Common myeloid progenitor, CD34-positive (primary cell): ENCODE data around the gene THEM5.

Source experiments
- CTCF ChIA-PET: fragments of 350-600 bp; sonication (Branson Sonifier 250); formaldehyde crosslinking; loops from one replicate; lab custom pipeline; 2021; ENCODE audit warnings: antibody characterized with exemption; lab: Charles Lee
- POLR2A ChIA-PET: fragments of 350-600 bp; sonication (Branson Sonifier 250); formaldehyde crosslinking; loops from one replicate; lab custom pipeline; 2021; ENCODE audit warnings: antibody characterized with exemption; lab: Charles Lee
- DNase-seq, 3 donors: peaks; one replicate each; pipeline versions ENCODE4 v3.0.0 to v3.0.0-alpha.2; 2013
- H3K27ac ChIP-seq, 2 experiments: 1 replicate in 1 of 2; 2 replicates in 1 of 2; pipeline ENCODE4 v1.7.0; 2013; ENCODE audit warnings: inconsistent platforms in 2 of 2, low read length in 2 of 2, mild to moderate bottlenecking in 2 of 2, low read depth in 1 of 2, moderate library complexity in 1 of 2; ENCODE audit not compliant: severe bottlenecking in 2 of 2, insufficient read depth in 1 of 2, poor library complexity in 1 of 2
- H3K27me3 ChIP-seq, 5 experiments: replicated peaks in 2 of 5; 1 replicate in 3 of 5; 2 replicates in 2 of 5; pipeline versions ENCODE4 v1.6.1 to v1.7.0; 2013; ENCODE audit warnings: low read length in 4 of 5, mild to moderate bottlenecking in 2 of 5, moderate library complexity in 2 of 5, inconsistent platforms in 1 of 5; ENCODE audit not compliant: insufficient read depth in 5 of 5, control insufficient read depth in 4 of 5
- H3K36me3 ChIP-seq, 4 experiments: 1 replicate in 2 of 4; 2 replicates in 2 of 4; pipeline versions ENCODE4 v1.6.1 to v1.7.0; 2013; ENCODE audit warnings: low read length in 3 of 4, control low read depth in 1 of 4, mild to moderate bottlenecking in 1 of 4; ENCODE audit not compliant: control insufficient read depth in 4 of 4, insufficient read depth in 4 of 4
- H3K4me1 ChIP-seq, 4 experiments: 1 replicate in 3 of 4; 2 replicates in 1 of 4; pipeline versions ENCODE4 v1.6.1 to v1.7.1; 2013; ENCODE audit warnings: low read length in 3 of 4, mild to moderate bottlenecking in 3 of 4, control low read depth in 1 of 4, inconsistent platforms in 1 of 4, moderate library complexity in 1 of 4; ENCODE audit not compliant: control insufficient read depth in 4 of 4, insufficient read depth in 4 of 4; ENCODE audit errors: control extremely low read depth in 1 of 4
- H3K4me3 ChIP-seq, 7 experiments: 1 replicate in 4 of 7; 2 replicates in 3 of 7; pipeline versions ENCODE4 v1.5.1 to v1.7.0; 2013; ENCODE audit warnings: mild to moderate bottlenecking in 7 of 7, low read length in 6 of 7, moderate library complexity in 6 of 7, inconsistent platforms in 2 of 7, low read depth in 2 of 7, control low read depth in 1 of 7; ENCODE audit not compliant: insufficient read depth in 4 of 7, control insufficient read depth in 1 of 7; ENCODE audit errors: extremely low read depth in 1 of 7
- H3K9me3 ChIP-seq, 5 experiments: 1 replicate in 4 of 5; 2 replicates in 1 of 5; pipeline versions ENCODE4 v1.6.1 to v1.7.1; 2013; ENCODE audit warnings: low read length in 4 of 5, mild to moderate bottlenecking in 2 of 5, inconsistent platforms in 1 of 5, low read depth in 1 of 5, moderate library complexity in 1 of 5; ENCODE audit not compliant: control insufficient read depth in 4 of 5, insufficient read depth in 2 of 5; ENCODE audit errors: control extremely low read depth in 1 of 5
- WGBS: methylation state at CpG from one replicate; pipeline ENCODE4 v1.1.5; 2013; ENCODE audit not compliant: insufficient coverage; 5-methylcytosine and 5-hydroxymethylcytosine counted together

The THEM5 gene

DNA sequence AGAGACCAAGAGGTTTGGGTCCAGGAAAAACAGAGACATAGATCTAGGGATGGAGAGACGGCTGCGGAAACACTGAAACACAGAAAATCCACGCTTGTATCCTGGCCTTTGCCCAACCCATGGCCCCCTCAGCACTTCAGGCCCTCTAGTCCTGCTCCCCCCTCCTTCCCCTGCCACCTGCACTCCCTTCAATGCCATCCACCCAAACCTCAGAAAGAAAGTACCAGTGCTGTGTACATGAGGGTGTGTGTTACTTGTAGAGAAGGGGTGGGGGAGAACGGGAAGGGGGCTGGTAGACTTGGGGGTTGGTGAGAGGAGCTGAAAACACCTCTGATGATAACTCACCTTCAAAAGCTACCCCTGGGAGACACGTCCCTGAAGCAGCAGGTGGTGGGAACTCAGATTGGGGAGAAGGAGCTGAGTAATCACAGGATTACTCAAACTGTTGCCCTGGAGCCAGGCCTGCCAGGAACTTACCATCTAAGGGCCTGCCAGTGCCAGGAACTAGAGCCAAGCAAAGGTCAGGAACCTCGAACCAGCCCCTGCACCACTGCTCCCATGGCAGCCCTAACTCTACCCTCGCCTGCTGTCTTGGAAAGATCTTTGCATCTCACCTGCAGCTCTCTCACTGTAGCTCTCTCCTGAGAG is 33.4 kb downstream of the THEM5 start:
- Histone ChIP-seq H3K27me3 (no peaks in the 10 kb centered on the region), H3K27ac (no peak overlapping the region), H3K9me3 (no peaks in the 10 kb centered on the region), H3K4me1 (peaks cover 8 to 59% (median 51%) of the 10 kb centered on the region in 4 experiments), H3K36me3 (no peaks in the 10 kb centered on the region), H3K4me3 (no peak overlapping the region)
- no peak for DNase-seq
- ChIA-PET CTCF (interaction anchor here (1.1 to 2.7 kb wide), 5 partner anchors 8 to 54 kb away, joined by 3 to 18 read pairs (median 4); partner anchors contain the start of gene RORC), POLR2A (interaction anchor here (1.5 kb wide), 1 partner anchor 13 kb away, joined by 4 read pairs; no protein-coding TSS in a partner anchor)
- 88% methylated on average over 4 of the region's 7 CpGs for WGBS

DNA sequence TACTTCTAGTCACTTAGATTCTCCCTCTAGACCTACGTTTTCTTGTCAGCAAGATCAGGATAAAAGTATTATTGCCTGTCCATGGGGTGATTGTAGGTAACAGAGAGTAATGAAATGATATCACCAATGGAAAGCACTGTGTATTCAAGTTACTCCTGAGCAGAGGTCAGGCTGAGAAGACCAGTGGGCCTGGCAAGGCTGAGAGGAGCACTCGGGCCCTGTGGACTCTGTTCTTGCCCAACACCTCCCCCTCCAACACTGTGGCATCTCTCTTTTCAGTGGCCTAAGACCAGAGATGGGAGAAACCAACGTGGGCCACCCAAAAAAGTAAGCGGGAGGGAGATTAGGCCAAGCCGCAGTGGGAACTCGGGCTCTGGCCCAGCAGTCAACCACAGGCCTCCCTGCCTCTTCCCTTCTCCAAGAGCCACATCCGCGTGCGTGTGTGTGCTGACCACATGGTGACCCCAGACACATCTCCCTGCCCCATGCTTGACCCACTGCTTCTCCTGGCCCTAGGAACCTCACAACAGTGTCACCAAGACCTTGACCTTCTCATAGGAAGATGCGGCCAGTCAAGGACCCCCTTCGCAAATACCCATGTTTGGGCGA is 34.2 kb downstream of the THEM5 start:
- H3K36me3 ChIP-seq: no peaks in the 10 kb centered on the region
- peaks cover 8 to 54% (median 50%) of the 10 kb centered on the region in 4 experiments for H3K4me1 ChIP-seq
- POLR2A ChIA-PET: interaction anchor here (1.5 kb wide), 1 partner anchor 13 kb away, joined by 4 read pairs; no protein-coding TSS in a partner anchor
- no peaks in the 10 kb centered on the region for H3K27me3 ChIP-seq
- 95% methylated on average over 10 of the region's 12 CpGs for WGBS
- no peak overlapping the region for H3K27ac ChIP-seq
- no peak overlapping the region for H3K4me3 ChIP-seq
- CTCF ChIA-PET: interaction anchor here (1.1 to 1.3 kb wide), 2 partner anchors 8 to 11 kb away, joined by 4 to 5 read pairs; no protein-coding TSS in a partner anchor
- H3K9me3 ChIP-seq: no peaks in the 10 kb centered on the region
- DNase-seq: no peak

DNA sequence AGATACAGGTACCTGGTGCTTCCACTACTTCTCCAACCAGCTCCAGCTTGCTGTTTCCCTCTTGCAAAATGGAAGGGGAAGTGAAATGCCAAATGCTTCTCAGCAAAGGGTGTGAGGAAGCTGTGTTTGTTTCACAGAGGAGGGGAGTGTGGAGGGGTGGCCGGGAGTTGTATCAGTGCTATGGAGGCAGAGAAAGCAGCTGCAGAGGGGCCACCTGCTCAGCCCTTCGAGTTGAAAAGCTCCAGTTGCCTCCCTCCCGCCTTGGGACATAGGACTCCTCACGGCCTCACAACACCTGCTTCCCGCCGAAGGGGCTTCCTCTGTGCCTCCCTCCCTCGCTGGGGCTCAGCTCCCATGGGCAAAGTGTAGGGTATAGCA is 36.2 kb downstream of the THEM5 start:
- 64% methylated on average over 6 of the region's 7 CpGs for WGBS
- H3K27ac ChIP-seq: no peak overlapping the region

DNA sequence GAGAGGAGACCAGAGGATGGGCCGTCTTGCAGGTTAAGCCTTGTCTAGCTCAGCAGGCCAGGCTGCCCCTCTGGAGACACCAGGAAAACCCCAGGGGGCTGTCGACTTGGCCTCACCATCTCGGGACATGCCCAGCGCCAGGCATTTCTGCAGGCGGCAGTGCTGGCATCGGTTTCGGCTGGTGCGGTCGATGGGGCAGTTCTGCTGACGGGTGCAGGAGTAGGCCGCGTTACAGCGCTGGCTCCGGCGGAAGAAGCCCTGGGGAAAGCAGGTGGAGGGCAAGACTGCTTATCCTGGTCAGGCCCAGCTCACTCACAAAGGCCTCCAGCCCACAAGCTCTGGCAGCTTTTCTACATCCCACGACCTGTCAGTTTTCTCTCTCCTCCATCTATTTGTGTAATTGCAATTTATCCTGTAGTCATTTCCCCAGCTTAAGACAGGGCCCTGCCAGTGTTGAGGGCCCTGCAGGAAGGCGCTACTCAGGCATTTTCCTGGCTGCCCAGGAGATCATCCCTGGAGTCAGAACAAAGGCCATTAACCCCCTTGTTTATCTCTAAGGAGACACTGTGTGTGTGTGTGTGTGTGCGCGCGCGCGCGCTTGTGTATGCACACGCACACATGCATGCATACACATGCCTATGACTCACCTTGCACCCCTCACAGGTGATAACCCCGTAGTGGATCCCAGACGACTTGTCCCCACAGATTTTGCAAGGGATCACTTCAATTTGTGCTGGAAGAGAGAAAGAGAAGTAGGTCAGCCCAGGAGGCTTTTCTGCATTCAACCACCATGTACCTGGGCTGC is 36.8 kb downstream of the THEM5 start:
- H3K36me3 ChIP-seq: no peaks in the 10 kb centered on the region
- no peaks in the 10 kb centered on the region for H3K27me3 ChIP-seq
- H3K4me1 ChIP-seq: peaks cover 8 to 51% (median 47%) of the 10 kb centered on the region in 4 experiments
- WGBS: 96% methylated on average over 18 of the region's 26 CpGs
- no peak overlapping the region for H3K4me3 ChIP-seq
- no peak overlapping the region for H3K27ac ChIP-seq
- DNase-seq: peak in 1 of 3 donors; percentile 28
- POLR2A ChIA-PET: interaction anchor here (0.7 to 0.8 kb wide), 2 partner anchors 26 to 54 kb away, joined by 3 read pairs; partner anchors contain the start of gene MRPL9
- H3K9me3 ChIP-seq: no peaks in the 10 kb centered on the region
- CTCF ChIA-PET: interaction anchor here (0.6 to 3.0 kb wide), 6 partner anchors 14 to 289 kb away, joined by 3 to 8 read pairs (median 3); partner anchors contain the start of gene C2CD4D

More for the DNA sequence above, 36.2 kb downstream of the THEM5 start:
- Histone ChIP-seq H3K36me3 (no peaks in the 10 kb centered on the region), H3K4me3 (no peak overlapping the region), H3K27me3 (no peaks in the 10 kb centered on the region), H3K9me3 (no peaks in the 10 kb centered on the region), H3K4me1 (peaks cover 8 to 51% (median 49%) of the 10 kb centered on the region in 4 experiments)
- POLR2A ChIA-PET: interaction anchor here (0.7 kb wide), 1 partner anchor 54 kb away, joined by 3 read pairs; the partner anchor contains the start of gene MRPL9
- CTCF ChIA-PET: interaction anchor here (0.6 to 3.0 kb wide), 4 partner anchors 14 to 288 kb away, joined by 3 to 8 read pairs (median 3); no protein-coding TSS in a partner anchor
- DNase-seq: peak in 2 of 3 donors; percentile 53 to 64

DNA sequence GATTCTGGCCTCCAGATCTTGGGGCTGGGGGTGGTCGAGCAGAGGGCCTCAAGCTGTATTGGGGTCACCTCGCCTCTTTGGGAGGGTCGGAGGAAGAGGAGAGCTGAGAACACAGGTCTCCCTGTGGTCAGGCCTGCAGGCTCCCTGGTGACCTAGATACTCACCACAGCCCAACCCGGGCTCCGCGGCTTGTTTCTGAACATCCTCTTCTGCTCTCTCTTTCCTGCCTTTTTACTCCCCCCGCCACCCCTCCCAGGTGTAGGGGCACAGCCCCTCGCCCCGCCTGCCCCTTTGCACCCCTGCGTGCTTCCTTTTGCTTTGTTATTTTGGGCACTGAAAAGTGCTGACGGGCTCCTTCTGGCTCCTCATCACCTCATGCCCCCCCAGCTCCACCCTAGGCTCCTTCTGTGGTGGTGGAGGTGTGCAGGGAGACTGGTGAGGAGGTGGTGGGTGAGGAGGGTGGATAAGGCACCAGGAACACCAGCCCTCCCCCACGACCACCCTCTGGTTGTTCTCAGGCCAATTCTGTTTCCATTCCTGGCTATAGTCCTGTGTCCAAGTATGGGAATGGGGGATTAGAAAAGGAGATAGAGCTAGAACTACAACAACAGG is 37.7 kb downstream of the THEM5 start:
- 0% methylated on average over 3 of the region's 12 CpGs for WGBS
- H3K4me3 ChIP-seq: peak overlapping the region in 1 of 7 experiments; percentile 31
- H3K27ac ChIP-seq: no peak overlapping the region
- peak in 2 of 3 donors; percentile 56 to 61 for DNase-seq
- H3K9me3 ChIP-seq: no peaks in the 10 kb centered on the region
- CTCF ChIA-PET: interaction anchor here (1.4 to 3.0 kb wide), 4 partner anchors 13 to 81 kb away, joined by 3 to 8 read pairs (median 4); no protein-coding TSS in a partner anchor
- peaks cover 7 to 43% (median 41%) of the 10 kb centered on the region in 4 experiments for H3K4me1 ChIP-seq
- no peaks in the 10 kb centered on the region for H3K36me3 ChIP-seq
- POLR2A ChIA-PET: interaction anchor here (0.8 kb wide), 1 partner anchor 25 kb away, joined by 3 read pairs; no protein-coding TSS in a partner anchor
- no peaks in the 10 kb centered on the region for H3K27me3 ChIP-seq

DNA sequence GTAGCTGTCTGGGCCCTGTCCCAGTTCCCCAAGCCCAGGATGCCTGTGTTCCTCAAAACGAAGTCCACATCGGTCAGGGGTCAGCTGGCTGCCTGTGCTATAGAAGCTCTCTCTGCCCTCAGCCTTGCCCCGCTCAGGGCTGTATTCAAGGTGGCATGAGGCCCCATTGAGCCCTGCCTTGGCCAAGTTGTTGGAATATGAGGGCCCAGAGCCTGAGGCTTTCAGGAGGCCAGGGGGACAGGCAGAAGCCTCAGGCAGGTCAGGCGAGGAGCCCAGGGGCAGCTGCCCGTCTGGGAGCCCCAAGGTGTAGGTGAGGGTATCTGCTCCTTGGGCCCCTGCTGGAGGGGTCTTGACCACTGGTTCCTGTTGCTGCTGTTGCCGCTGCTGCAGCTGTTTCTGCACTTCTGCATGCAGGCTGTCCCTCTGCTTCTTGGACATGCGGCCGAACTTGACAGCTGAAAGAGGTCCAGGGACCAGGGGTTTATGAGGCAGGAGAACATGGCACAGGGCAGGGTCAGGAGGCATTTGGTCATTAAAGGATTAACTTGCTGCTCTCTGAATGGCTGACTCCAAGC is 38.5 kb downstream of the THEM5 start:
- H3K4me3 ChIP-seq: no peak overlapping the region
- ChIA-PET CTCF (interaction anchor here (1.4 to 3.0 kb wide), 2 partner anchors 12 to 16 kb away, joined by 3 to 8 read pairs; no protein-coding TSS in a partner anchor), POLR2A (no interaction called here)
- H3K36me3 ChIP-seq: no peaks in the 10 kb centered on the region
- 94% methylated on average over 8 of the region's 8 CpGs for WGBS
- H3K9me3 ChIP-seq: no peaks in the 10 kb centered on the region
- H3K4me1 ChIP-seq: peaks cover 3 to 36% (median 33%) of the 10 kb centered on the region in 4 experiments
- no peaks in the 10 kb centered on the region for H3K27me3 ChIP-seq
- no peak overlapping the region for H3K27ac ChIP-seq
- no peak for DNase-seq
